H54 (cell line): ENCODE results near the gene BAHCC1.
"Not testable (repeated sequence)": the region's sequence is repeated elsewhere in the genome, so short reads cannot be mapped to it uniquely, and the experiment has no call there.

Experiments used
- DNase-seq: peaks from one replicate; pipeline ENCODE4 v3.0.0; 2011; ENCODE audit warnings: low spot score, mixed read lengths; ENCODE audit not compliant: insufficient read length
- FAIRE-seq: peaks from 3 replicates; lab custom pipeline; 2011; peaks lifted over from hg19 to GRCh38; lab: Jason Lieb, UNC
- POLR2A ChIP-seq: IDR thresholded peaks from 2 replicates; pipeline ENCODE4 v1.6.1; 2011; ENCODE audit warnings: low read depth, mild to moderate bottlenecking, low read length

The BAHCC1 gene

GRCh38 chr17:81416612-81417011 lies 21.4 kb downstream of the BAHCC1 start:
- DNase-seq (no peak), FAIRE-seq (no peak)
- TF ChIP-seq POLR2A, result no peak

- DNase-seq (no peak), FAIRE-seq (no peak)
- no peak for TF ChIP-seq POLR2A
These were observed 22.0 kb downstream of the BAHCC1 start for GRCh38 chr17:81417049-81417878.

- FAIRE-seq, result no peak
- no peak for DNase-seq
- peak; percentile 5; the same call in 1 of the 2 replicates for TF ChIP-seq POLR2A
These were observed 22.8 kb downstream of the BAHCC1 start for GRCh38 chr17:81417879-81418709.

- no peak for DNase-seq
- no peak for FAIRE-seq
- TF ChIP-seq POLR2A, result no peak
These were observed 23.6 kb downstream of the BAHCC1 start for GRCh38 chr17:81418710-81419318.

- peak; percentile 58 for TF ChIP-seq POLR2A
- FAIRE-seq, result no peak
- DNase-seq, result peak; percentile 96
These were observed 24.1 kb downstream of the BAHCC1 start for GRCh38 chr17:81419319-81419885.

GRCh38 chr17:81419886-81420768 lies 24.9 kb downstream of the BAHCC1 start:
- FAIRE-seq, result no peak
- DNase-seq, result no peak
- TF ChIP-seq POLR2A, result peak; percentile 20

GRCh38 chr17:81420769-81421462 lies 25.7 kb downstream of the BAHCC1 start:
- FAIRE-seq (no peak), DNase-seq (no peak)

GRCh38 chr17:81422776-81423697 lies 27.8 kb downstream of the BAHCC1 start:
- FAIRE-seq (no peak), DNase-seq (peak; percentile 94)
- TF ChIP-seq POLR2A, result no peak

More at GRCh38 chr17:81420769-81421462, 25.7 kb downstream of the BAHCC1 start:
- TF ChIP-seq POLR2A, result no peak

GRCh38 chr17:81423698-81424071 lies 28.4 kb downstream of the BAHCC1 start:
- DNase-seq (no peak), FAIRE-seq (no peak)
- TF ChIP-seq POLR2A, result no peak

- no peak for TF ChIP-seq POLR2A
- FAIRE-seq, result no peak
- no peak for DNase-seq
These were observed 29.1 kb downstream of the BAHCC1 start for GRCh38 chr17:81424151-81425017.

GRCh38 chr17:81425041-81425440 lies 29.8 kb downstream of the BAHCC1 start:
- not testable (repeated sequence) for FAIRE-seq, DNase-seq

- not testable (repeated sequence) for DNase-seq, FAIRE-seq
These were observed 30.6 kb downstream of the BAHCC1 start for GRCh38 chr17:81425716-81426392.
